ENCODE results near the gene RABAC1.
A peak's percentile ranks its signal among the peaks of the same experiment; 100 is the strongest.
"Not testable (repeated sequence)": the region's sequence is repeated elsewhere in the genome, so short reads cannot be mapped to it uniquely, and the experiment has no call there.

RABAC1 gene, protein sequence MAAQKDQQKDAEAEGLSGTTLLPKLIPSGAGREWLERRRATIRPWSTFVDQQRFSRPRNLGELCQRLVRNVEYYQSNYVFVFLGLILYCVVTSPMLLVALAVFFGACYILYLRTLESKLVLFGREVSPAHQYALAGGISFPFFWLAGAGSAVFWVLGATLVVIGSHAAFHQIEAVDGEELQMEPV

GRCh38 chr19:41959056-41960053, at the start of gene RABAC1:
Gene RABAC1, minus strand, starts transcription at chr19:41959321. Its CDS starts 29 bp downstream, at chr19:41959292.
- peak; percentile 95 for DNase-seq (ENCODE audit: low spot score)

DNA sequence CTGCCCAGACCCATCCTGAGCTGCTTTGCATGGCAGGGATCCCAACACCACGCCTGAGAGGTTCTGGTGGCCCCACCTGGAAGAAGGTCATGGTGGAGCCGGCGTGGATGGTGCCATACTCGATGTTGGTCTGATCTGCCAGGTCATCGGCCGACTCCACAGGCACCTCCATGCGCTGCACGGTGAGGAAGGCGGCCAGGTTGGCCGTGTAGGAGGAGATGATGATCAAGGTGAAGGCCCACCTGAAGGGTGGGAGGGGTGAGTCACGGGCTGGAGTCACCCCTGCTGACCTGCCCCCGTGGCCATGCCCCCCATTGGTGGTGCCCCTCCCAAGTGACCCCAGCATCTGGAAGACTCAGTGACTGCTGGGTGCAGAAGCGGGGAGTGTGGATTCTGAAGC, 47.4 kb upstream of the RABAC1 start:
- DNase-seq (ENCODE audit: low spot score): no peak

DNA sequence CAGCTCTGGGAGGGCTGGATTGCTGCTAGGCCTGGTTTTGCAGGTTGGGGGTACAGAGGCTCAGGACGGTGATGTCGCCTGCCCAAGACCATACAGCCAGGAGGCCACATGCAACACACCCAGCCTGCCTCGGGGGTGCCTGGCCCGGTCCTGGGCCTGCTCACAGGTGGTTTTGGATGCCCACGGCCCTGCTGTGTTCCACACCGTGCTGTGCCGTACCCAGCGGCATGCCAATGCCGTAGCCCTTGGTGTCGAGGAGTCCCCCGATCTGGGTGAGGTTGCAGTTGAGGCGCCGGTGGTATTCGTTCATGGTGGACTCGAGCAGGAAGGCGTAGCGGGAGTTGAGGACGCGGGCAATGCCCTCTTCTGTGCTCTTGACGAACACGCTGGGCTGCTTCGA, 46.4 kb upstream of the RABAC1 start:
- no peak for DNase-seq (ENCODE audit: low spot score)

DNA sequence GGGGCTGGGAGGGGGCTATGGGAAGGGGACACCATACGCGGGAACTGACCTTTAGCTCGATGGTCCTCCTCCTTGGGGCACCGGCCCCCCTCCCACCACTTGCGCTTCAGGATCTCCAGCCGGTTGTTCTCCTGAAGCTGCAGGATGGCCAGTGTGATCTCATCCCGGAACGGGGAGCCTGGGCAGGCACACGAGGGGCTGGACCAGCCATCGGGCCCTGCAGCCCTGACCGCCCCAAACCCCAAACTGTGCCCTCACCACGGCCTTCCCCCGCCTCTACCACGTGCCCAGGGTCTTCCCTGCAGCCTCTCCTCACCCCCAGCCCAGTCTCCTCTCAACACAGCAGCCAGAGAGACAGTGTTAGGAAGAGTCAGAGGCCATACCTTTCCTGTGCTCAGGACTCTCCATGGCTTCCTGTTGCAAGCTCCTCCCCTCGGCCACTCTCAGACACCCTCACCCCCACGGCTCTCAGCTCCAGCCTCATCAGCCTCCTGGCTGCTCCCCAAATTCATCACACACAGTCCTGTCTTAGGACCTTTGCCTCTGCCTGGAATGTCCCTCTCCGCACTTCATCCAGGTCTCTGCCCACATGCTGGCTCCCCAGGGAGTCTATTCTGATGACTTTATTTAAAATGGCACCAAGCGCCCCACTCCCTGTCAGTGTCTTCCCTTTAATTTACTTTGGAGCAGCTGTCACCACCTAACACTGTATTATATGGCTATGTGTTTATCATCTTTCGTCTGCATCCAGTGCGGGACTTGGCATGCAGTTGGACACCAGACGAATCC, 44.6 kb upstream of the RABAC1 start:
- DNase-seq (ENCODE audit: low spot score): no peak

DNA sequence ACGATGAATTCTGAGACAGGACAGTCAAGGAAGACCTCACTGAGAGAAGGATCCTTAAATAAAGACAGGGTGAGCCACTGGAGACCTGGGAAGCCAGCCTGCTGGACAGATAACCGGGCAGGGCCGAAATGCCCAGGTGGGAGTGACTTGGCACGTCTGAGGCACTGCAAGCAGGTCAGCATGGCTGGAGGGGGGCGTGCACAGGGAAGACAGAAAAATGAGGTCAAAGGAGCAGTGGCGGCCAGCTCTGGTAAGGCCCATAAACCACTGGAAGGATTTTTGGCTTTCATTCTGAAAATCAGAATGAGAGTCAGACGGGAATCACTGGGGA, 40.7 kb upstream of the RABAC1 start:
- no peak for DNase-seq (ENCODE audit: low spot score)

DNA sequence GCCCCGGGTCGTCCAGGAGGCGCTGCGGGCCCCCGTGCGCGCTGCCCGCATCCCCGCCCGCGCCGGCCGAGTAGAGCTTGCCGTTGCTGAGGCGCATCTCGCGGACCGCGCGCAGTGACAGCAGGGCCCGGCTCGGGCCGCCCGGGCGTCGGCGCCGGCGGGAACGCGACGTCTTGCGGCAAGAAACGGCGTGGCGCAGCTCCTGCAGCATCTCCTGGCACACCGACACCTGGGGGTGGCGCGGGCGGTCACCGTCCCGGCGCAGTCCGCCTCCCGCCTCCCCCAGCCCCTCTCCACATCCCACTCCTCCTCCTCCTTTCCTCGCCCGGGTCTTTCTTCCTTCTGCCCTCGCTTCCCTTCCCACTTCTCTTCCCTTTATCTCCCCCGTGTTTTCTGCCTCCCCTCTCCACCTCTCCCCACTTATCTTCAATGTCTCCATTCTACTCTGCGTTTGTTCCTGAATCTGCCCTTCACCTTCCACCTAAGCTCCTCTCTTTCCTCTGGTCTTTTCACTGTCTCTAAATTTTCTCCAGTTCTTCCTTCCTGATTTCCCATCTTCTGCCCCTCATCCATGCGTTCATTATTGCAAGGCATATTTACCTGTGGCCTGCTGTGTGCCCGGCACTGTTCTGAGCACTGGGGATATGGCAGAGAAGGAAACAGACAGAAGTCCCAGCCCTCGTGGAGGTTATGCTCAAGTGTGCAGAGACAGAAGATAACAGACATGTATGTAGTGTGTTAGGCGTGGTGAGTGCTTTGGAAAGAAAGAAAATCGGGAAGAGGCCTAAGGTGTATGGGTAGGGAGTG, 40.2 kb upstream of the RABAC1 start:
- DNase-seq (ENCODE audit: low spot score): peak; percentile 36

GRCh38 chr19:41998246-41999020, 39.3 kb upstream of the RABAC1 start:
- peak; percentile 72 for DNase-seq (ENCODE audit: low spot score)

- no peak for DNase-seq (ENCODE audit: low spot score)
Observed at GRCh38 chr19:41997851-41998229, 38.7 kb upstream of the RABAC1 start.

DNA sequence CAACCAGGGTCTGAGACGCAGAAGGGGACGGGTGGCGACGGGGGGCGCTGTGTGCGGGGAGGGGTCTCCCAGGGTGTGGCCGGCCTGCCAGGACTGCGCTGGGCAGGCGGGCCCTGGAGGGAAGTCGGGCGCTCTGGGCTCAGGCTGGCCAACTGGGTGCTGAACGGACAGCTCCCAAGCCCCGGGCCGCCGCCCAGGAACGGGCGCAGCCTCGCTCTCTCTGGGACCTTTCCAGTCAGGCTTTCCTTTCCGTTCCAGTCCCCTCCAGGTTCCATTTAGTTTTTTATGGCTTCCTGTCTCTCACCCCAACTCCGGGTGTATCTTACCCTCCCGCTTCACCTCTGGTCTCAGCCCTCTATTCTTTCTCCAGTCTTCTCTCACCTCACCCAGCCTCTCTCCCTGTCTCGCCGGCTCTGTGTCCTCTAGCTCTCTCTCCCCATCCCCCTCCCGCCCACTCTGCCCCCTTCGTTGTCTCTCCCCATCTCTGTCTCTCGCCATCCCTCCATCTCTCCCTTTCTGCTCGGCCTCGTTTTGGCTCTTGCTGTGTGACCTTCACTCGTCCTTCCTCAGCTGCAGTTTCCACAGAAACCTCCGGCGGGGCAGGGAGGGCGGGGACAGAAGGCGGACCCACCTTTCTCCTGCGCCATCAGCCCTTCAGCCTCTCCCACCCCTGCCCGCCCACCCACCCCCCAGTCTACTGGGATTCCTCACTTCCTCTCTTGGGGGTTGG, 38.2 kb upstream of the RABAC1 start:
- peak; percentile 72 for DNase-seq (ENCODE audit: low spot score)

- DNase-seq (ENCODE audit: low spot score): no peak
Observed at GRCh38 chr19:41995959-41996797, 37.1 kb upstream of the RABAC1 start.

- no peak for DNase-seq (ENCODE audit: low spot score)
Observed at GRCh38 chr19:41994994-41995958, 36.2 kb upstream of the RABAC1 start.

- DNase-seq (ENCODE audit: low spot score): no peak
Observed at GRCh38 chr19:41994521-41994971, 35.4 kb upstream of the RABAC1 start.

GRCh38 chr19:41993612-41994483, 34.7 kb upstream of the RABAC1 start, which contains the start of gene ATP1A3:
Gene ATP1A3, minus strand, starts transcription at chr19:41994230. Its CDS starts 154 bp downstream, at chr19:41994076.
- peak; percentile 93 for DNase-seq (ENCODE audit: low spot score)

DNA sequence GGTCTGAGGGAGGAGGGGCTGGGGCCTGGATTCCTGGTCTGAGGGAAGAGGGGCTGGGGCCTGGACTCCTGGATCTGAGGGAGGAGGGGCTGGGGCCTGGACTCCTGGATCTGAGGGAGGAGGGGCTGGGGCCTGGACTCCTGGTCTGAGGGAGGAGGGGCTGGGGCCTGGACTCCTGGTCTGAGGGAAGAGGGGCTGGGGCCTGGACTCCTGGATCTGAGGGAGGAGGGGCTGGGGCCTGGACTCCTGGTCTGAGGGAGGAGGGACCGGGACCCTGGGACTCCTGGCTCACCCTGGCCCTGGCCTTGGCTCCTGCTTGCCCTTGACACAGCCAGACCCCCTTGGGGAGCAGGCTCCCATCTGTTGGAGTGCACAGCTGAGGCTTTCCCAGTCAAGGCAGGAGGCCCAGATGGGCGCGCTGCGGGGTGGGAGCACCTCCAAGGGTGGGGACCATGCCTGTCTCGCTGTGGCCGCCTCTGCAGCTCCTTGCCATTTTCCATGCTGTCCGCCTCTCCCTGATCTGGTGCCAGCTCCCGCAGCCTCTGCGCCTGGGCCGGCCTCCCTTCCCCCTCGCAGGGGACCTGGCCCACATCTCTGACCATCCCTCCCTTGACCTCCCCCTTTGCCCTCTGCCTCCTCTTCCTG, 32.9 kb upstream of the RABAC1 start:
- not testable (repeated sequence) for DNase-seq (ENCODE audit: low spot score)

GRCh38 chr19:41991025-41991424, 31.9 kb upstream of the RABAC1 start:
- DNase-seq (ENCODE audit: low spot score): no peak

GRCh38 chr19:41990615-41991014, 31.5 kb upstream of the RABAC1 start:
- no peak for DNase-seq (ENCODE audit: low spot score)
